Stimulated activated memory B cell treated with anti-CD40 and anti-IgM and Interleukin-4, amounts not matched to agents 10 μg/mL and 1 μg/mL and 100 μg/mL, for 72 hours (primary cell): Measurements from ENCODE around the gene CLEC17A.
"Not testable (repeated sequence)": the region's sequence is repeated elsewhere in the genome, so short reads cannot be mapped to it uniquely, and the experiment has no call there.

Experiments
- ATAC-seq: fragments of 150-1000 bp; cut with Tn5 transposase; 2 replicates; pipeline ENCODE4 v1.10.0; 2021
- H3K27ac Mint-ChIP-seq: one replicate; pipeline ENCODE4 v1.8.0; 2022; ENCODE audit warnings: mild to moderate bottlenecking, mixed read lengths
- H3K27me3 Mint-ChIP-seq: one replicate; pipeline ENCODE4 v1.8.0; 2022; ENCODE audit warnings: mixed read lengths
- H3K36me3 Mint-ChIP-seq: one replicate; pipeline ENCODE4 v1.8.0; 2022; ENCODE audit warnings: mixed read lengths
- H3K4me1 Mint-ChIP-seq: one replicate; pipeline ENCODE4 v1.8.0; 2022; ENCODE audit warnings: mixed read lengths
- H3K4me3 Mint-ChIP-seq: one replicate; pipeline ENCODE4 v1.8.0; 2022; ENCODE audit warnings: mild to moderate bottlenecking, moderate library complexity, mixed read lengths
- H3K9me3 Mint-ChIP-seq: one replicate; pipeline ENCODE4 v1.8.0; 2022; ENCODE audit warnings: mixed read lengths

The CLEC17A gene

DNA sequence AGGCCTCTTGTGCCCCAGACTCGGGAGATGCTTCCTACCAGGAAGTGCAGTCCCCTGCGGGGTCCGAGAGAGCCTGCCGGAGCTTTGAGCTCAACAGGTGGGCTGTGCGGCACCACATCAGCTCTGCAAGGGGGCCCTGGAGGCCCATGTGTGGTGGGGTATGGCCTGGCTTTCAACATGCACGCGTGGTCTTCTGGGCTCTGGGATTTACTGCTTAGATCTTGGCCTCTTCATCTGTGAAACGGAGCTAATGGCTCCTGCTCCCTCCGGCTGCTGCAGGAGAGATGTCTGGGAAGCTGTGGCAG lies 29.0 kb upstream of the CLEC17A start:
- Mint-ChIP-seq H3K36me3 (peaks cover 16% of the 10 kb centered on the region), H3K4me1 (peaks cover 59% of the 10 kb centered on the region), H3K27me3 (no peaks in the 10 kb centered on the region), H3K27ac (no peak overlapping the region), H3K9me3 (no peaks in the 10 kb centered on the region), H3K4me3 (no peak overlapping the region)
- no peak for ATAC-seq

DNA sequence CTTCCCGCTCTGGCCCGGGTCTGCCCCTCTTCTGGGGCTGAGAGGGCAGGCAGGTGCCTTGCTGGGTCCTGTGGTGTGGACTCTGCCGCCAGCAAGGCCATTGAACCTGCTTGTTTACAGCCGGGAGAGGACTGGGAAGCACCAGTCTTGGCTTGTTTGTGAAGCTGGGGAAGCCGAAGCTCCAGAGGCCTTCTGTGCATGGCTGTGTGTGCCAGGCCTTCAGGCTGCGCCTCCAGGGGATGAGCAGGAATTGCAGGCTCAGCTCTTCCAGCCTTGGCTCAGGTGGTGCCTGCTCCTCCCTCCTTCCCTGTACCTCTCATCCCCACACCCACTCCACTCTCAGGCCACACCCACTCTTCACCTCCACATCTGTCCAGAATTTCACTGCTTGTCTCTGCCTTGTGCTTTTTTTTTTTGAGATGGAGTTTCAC lies 28.5 kb upstream of the CLEC17A start:
- Mint-ChIP-seq H3K27ac (no peak overlapping the region), H3K4me3 (no peak overlapping the region)

DNA sequence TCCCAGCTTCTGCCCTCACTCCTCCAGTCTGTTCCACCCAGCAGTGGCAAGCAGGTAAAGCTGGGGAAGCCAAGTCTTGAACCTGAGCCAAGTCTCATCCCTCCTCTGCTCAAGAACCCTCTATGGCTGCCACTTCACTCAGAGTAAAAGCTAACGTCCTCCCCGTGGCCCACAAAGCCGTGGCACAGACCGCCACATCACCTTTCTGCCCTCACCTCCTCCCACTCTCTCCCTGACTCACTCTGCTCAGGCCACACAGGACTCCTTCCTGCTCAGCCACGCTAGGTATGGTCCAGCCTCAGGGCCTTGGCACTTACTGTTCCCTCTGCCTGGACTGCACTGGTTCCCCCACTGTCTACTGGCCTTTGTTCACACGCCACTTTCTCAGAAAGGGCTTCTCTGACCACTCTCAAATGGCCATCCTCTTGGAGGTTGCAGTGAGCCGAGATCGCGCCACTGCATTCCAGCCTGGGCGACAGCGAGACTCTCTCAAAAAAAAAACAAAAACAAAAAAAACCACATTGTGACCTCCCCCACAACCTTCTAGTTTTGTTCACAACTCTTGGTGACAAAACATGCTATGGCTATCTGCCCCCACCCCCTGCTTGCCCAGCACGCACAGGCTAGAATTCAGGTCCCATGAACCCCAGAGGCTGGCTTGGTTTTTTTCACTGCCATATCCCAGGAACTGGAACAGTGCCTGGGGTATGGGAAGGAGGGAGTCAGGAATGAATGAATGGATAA lies 26.8 kb upstream of the CLEC17A start:
- Mint-ChIP-seq H3K27ac (no peak overlapping the region), H3K9me3 (no peaks in the 10 kb centered on the region), H3K4me3 (no peak overlapping the region), H3K4me1 (peaks cover 52% of the 10 kb centered on the region), H3K27me3 (no peaks in the 10 kb centered on the region), H3K36me3 (peaks cover 10% of the 10 kb centered on the region)
- ATAC-seq = no peak

More for the DNA sequence above, 28.5 kb upstream of the CLEC17A start:
- no peak for ATAC-seq
- Mint-ChIP-seq H3K9me3 (no peaks in the 10 kb centered on the region), H3K4me1 (peaks cover 59% of the 10 kb centered on the region), H3K27me3 (no peaks in the 10 kb centered on the region), H3K36me3 (peaks cover 16% of the 10 kb centered on the region)

DNA sequence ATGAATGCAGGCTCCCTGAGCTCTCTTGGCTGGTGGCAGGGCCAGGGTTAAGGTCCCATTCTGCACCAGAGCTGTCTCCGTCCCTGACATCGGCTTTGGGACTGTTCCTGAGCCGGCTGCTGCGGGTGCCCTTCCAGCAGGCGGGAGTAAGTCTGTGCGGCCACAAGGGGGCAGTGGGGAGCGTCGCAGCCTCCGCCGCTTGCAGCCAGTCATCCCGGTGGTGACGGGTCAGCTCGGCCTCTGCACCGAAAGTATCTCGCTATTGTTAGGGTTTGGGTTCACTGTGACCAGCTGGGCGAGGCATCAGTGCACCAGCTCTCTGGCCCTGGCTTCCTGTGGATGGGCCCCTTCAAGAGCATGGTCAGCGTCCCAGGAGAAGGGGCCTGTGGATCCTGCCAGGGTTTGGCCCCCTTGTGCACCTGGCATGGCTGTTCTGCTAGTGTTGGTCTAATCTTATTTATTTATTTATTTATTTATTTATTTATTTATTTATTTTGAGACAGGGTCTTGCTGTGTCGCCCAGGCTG lies 26.2 kb upstream of the CLEC17A start:
- ATAC-seq = peak; percentile 89
- H3K27ac Mint-ChIP-seq = no peak overlapping the region

DNA sequence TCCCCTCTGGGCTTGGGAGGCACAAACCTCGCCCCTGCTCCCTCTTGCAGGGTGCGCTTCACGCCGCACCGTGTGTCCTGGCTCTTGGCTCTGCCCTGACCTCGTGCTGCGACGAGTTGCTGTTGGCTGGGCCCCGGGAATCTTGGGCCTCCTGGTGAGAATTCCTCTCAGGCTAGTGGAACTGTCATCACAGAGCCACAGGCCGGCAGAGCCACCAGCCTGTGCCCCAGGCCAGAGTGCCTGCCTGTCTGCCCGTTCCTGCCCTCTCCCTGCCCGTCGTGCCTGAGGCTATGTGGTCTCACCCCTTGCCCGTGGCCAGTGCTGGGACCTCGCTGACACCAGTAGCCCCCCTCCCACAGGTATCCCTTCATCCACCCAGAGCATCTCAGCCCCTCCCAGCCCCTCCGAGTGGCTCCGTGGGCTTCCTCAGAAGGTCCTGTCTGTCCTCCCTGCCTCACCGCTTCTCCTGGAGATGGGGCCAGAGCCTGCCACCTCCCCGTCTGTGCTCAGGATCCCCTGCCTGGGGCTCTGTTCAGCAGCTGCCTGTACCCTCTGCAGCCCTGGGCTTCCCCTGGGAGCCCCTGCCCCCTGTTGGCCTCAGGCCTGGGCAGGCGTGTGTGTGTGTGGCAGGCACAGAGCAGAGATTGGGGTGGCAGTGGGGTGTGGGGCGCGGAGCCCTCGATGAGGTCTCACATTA lies 24.4 kb upstream of the CLEC17A start:
- no peaks in the 10 kb centered on the region for H3K9me3 Mint-ChIP-seq
- no peak for ATAC-seq
- peaks cover 52% of the 10 kb centered on the region for H3K4me1 Mint-ChIP-seq
- H3K4me3 Mint-ChIP-seq = no peak overlapping the region
- no peak overlapping the region for H3K27ac Mint-ChIP-seq
- H3K36me3 Mint-ChIP-seq = peaks cover 10% of the 10 kb centered on the region
- no peaks in the 10 kb centered on the region for H3K27me3 Mint-ChIP-seq

More for the DNA sequence above, 26.2 kb upstream of the CLEC17A start:
- Mint-ChIP-seq H3K4me1 (peaks cover 50% of the 10 kb centered on the region), H3K27me3 (no peaks in the 10 kb centered on the region), H3K9me3 (no peaks in the 10 kb centered on the region), H3K36me3 (peaks cover 10% of the 10 kb centered on the region), H3K4me3 (peak overlapping the region; percentile 11)

DNA sequence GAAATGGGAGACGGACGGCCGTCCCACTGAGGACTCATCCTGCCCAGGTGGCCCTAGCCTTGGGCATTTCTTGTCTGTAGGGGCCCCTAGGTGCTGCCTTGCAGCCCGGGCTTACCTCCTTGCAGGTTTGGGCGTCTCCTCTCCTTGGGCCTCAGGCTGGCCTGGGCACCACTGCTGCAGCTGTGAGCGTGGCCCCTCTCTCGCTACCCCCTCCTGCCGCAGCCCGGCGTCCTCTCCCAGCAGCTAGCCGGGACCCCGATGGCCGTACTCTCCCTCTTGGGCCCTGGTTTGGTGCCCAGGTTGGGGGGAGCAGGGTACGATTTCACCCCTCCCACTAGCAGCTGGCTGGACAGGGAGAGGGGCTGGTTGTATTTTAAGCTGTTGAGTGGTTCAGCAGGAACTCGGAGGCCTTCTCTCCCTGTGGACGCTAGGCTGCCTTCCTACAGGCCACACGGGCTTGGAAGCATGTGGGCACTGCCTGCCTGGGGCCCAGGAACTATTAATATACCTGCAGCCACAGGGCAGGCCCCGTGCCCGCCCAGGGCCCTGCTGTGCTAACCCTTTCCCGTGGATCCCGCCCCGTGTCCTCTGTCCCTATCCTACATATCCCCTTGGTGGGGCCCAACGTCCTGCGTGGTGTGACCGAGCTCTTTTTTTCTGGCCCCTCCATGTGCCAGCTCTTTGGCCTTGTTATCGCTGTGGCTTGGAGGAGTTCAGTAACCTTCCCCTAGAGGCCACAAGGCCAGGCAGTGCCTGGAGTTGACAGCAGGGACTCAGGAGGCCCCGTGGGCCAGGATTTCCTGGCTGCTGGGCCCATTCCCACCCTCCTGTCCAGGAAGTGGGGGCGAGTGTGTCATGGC lies 22.7 kb upstream of the CLEC17A start:
- no peak overlapping the region for H3K4me3 Mint-ChIP-seq
- no peak overlapping the region for H3K27ac Mint-ChIP-seq
- H3K9me3 Mint-ChIP-seq = no peaks in the 10 kb centered on the region
- no peaks in the 10 kb centered on the region for H3K27me3 Mint-ChIP-seq
- H3K36me3 Mint-ChIP-seq = peaks cover 20% of the 10 kb centered on the region
- H3K4me1 Mint-ChIP-seq = peaks cover 45% of the 10 kb centered on the region
- ATAC-seq = no peak

DNA sequence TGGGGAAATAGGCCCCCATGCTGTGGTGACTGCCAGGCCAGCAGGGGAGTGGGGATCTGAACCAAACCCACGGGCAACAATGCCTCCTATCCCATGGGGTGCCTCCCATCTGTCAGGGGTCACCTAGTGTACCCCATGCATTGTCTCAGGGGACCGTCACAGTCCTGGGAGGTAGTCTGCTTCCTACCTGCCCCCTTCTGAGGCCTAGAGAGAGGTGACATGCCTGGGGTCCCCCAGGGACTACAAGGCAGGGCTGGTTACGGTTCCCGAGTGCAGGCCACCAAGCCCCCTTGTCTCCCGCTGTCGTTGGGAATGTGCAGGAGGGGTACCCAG lies 22.1 kb upstream of the CLEC17A start:
- Mint-ChIP-seq H3K4me3 (no peak overlapping the region), H3K4me1 (peaks cover 45% of the 10 kb centered on the region), H3K27ac (no peak overlapping the region), H3K27me3 (no peaks in the 10 kb centered on the region), H3K36me3 (peaks cover 25% of the 10 kb centered on the region), H3K9me3 (no peaks in the 10 kb centered on the region)
- no peak for ATAC-seq

DNA sequence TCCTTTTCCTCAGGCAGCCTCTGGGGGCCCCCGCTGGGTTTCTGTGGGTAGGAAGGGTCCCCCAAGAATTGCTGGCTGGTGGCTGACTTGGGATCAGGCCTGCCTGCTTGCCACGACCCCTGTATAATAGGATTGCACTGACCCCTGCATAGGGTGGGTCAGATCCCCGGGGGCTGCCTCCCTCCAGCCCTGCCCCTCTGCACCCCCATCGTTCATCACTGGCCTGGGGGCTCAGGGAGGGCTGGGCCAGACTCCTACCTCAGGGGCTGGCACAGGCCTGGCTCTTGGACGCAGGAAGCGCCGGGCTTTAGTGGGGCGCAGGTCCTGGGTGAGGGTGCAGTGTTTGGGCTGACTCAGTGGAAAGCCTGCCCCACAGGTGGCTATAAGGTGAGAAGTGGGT lies 21.6 kb upstream of the CLEC17A start:
- no peak for ATAC-seq
- H3K27ac Mint-ChIP-seq = no peak overlapping the region
- no peaks in the 10 kb centered on the region for H3K27me3 Mint-ChIP-seq
- H3K36me3 Mint-ChIP-seq = peaks cover 25% of the 10 kb centered on the region
- H3K4me3 Mint-ChIP-seq = no peak overlapping the region
- peaks cover 42% of the 10 kb centered on the region for H3K4me1 Mint-ChIP-seq
- H3K9me3 Mint-ChIP-seq = no peaks in the 10 kb centered on the region

DNA sequence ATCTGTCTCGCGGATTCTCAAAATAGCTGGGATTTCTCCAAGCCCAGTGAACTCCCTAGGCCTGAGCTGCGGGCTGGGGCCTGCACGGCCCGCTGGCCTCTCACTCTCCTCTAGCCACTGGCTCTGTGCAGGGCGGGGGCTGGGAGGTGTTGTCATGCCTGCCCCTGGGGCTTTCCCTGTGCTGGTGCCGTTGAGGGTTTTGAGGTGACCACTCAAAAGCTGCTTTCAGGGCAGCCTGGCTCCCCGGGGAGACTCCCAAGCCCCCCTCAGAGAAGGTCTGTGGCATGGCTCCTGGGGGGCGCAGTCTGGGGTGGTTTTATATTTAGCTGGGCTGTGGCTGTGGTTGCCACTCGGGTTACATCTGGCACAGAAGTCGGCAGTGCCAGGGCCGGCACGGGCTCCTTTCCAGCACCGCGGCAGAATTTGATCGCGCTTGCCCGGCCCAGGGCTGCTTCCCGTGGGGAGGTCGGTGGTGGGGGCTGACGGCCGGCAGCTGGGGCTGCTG lies 21.0 kb upstream of the CLEC17A start:
- H3K27me3 Mint-ChIP-seq = no peaks in the 10 kb centered on the region
- no peaks in the 10 kb centered on the region for H3K9me3 Mint-ChIP-seq
- no peak overlapping the region for H3K4me3 Mint-ChIP-seq
- no peak overlapping the region for H3K27ac Mint-ChIP-seq
- peaks cover 26% of the 10 kb centered on the region for H3K36me3 Mint-ChIP-seq
- H3K4me1 Mint-ChIP-seq = peaks cover 38% of the 10 kb centered on the region
- ATAC-seq = no peak

DNA sequence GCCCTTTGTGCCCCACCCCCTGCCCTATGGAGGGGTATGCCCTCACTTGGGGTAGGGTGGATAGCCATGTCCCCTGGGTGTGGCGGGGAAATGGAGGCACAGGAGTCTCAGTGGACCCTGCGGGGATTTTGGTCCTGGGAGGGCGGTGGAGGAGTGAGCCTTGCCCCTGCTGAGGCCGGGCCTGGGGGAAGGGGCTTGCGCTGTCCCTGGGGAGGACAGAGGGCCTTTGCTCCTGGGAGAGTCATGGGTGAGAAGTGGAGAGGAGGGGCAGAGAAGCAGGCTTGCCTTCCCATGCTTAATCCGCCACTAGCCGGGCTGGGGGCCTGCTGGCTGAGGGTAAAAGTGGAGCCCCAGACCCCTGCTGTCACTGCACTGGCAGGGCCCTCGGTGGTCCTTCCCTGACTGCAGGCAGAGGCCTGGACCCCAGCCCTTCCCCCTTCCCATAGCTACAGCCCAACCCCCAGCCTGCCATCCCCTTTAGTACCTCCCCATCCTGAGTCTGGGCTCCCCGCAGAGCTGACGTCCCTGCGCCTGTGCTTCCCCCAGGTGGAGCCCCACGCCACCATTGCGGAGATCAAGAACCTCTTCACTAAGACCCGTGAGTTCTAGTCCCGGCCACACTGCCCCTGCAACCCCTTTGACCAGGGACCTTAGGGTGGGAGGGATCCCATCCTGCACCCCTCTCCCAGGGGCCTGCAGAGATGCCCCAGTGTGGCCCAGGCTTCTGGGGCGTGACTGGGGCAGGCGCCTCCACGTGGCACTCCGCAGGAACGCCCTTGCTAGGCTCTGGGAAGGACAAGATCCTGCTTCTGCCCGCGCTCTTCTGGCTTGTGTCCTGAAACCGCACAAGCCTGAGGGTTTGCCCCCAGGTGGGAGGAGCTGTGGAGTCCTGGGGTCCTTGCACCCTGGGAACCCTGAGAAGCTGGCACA lies 20.0 kb upstream of the CLEC17A start:
- H3K4me1 Mint-ChIP-seq = peaks cover 46% of the 10 kb centered on the region
- ATAC-seq = no peak
- peak overlapping the region; percentile 35 for H3K27ac Mint-ChIP-seq
- H3K9me3 Mint-ChIP-seq = no peaks in the 10 kb centered on the region
- no peaks in the 10 kb centered on the region for H3K27me3 Mint-ChIP-seq
- peaks cover 35% of the 10 kb centered on the region for H3K36me3 Mint-ChIP-seq
- no peak overlapping the region for H3K4me3 Mint-ChIP-seq

DNA sequence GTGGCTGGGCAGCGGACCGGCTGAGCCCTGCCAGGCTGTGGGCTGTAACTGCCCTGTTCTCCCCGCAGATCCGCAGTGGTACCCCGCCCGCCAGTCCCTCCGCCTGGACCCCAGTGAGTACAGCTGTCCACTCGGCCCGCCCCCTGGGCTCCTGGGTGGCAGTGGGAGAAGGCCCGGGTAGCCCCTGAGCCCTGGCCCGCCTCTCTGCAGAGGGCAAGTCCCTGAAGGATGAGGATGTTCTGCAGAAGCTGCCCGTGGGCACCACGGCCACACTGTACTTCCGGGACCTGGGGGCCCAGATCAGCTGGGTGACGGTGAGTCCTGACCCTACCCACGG lies 19.3 kb upstream of the CLEC17A start:
- Mint-ChIP-seq H3K4me1 (peaks cover 49% of the 10 kb centered on the region), H3K27me3 (no peaks in the 10 kb centered on the region), H3K9me3 (no peaks in the 10 kb centered on the region), H3K4me3 (no peak overlapping the region), H3K27ac (no peak overlapping the region), H3K36me3 (peaks cover 40% of the 10 kb centered on the region)
- ATAC-seq = no peak

DNA sequence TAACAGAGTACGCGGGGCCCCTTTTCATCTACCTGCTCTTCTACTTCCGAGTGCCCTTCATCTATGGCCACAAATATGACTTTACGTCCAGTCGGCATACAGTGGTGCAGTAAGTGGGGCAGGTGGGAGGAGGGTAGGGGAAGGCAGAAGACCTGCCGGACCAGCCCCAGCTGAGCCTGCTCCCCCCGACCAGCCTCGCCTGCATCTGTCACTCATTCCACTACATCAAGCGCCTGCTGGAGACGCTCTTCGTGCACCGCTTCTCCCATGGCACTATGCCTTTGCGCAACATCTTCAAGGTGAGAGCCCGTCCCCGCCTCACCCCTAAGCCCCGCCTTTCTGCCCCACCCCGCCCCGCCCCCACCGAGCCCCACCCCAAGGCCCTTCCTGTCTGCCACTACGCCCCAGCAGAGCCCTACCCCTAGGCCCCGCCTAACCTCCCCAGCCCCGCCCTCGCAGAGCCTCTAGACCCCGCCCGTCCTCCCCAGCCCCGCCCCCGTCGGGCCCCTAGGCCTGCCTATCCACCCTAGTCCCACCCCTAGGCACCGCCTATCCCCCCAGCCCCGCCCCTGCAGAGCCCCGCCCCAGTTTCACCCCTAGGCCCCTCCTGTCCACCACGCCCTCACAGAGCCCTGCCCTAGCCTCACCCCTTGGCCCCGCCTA lies 18.8 kb upstream of the CLEC17A start:
- Mint-ChIP-seq H3K4me3 (no peak overlapping the region), H3K27ac (no peak overlapping the region), H3K27me3 (no peaks in the 10 kb centered on the region), H3K36me3 (peaks cover 46% of the 10 kb centered on the region), H3K4me1 (peaks cover 52% of the 10 kb centered on the region), H3K9me3 (no peaks in the 10 kb centered on the region)
- ATAC-seq = peak; percentile 56

DNA sequence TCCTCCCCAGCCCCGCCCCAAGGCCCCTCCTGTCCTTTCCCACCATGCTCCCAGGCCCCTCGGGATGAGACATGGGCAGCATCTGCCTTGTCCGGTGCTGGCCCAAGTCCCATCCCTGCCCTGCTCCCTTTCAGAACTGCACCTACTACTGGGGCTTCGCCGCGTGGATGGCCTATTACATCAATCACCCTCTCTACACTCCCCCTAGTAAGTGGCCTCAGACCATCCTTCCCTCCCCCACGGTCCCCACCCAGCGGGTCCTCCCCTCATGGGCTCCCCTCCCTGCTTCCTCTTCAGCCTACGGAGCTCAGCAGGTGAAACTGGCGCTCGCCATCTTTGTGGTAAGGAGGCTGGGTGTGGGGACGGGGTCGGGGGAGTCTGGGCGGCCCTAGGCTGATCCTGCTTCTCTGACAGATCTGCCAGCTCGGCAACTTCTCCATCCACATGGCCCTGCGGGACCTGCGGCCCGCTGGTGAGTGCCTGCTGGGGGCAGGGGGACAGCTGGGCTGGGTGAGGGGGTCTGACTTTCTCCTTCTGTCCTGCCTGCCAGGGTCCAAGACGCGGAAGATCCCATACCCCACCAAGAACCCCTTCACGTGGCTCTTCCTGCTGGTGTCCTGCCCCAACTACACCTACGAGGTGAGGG lies 18.1 kb upstream of the CLEC17A start:
- Mint-ChIP-seq H3K4me1 (peaks cover 58% of the 10 kb centered on the region), H3K36me3 (peaks cover 46% of the 10 kb centered on the region)
- ATAC-seq = peak; percentile 7
- H3K4me3 Mint-ChIP-seq, H3K27ac Mint-ChIP-seq, H3K9me3 Mint-ChIP-seq, H3K27me3 Mint-ChIP-seq: not testable (repeated sequence)

DNA sequence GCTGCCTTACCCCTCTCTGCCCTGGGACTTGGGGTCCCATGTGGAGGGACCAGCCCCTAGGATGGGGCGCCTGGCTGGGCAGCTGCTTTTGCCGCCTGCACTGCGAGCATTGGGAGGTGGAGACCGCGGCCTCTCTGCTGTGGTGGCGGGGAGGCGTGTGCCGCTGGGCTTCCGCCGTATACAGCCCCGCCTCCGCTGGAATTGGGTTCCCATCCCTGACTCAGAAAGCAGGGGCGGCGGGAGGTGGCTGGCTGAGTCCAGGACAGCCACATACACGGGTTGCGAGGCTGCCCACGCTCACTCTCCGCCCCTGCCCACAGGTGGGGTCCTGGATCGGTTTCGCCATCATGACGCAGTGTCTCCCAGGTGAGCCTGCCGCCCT lies 17.6 kb upstream of the CLEC17A start:
- peaks cover 46% of the 10 kb centered on the region for H3K36me3 Mint-ChIP-seq
- peaks cover 60% of the 10 kb centered on the region for H3K4me1 Mint-ChIP-seq
- H3K4me3 Mint-ChIP-seq = no peak overlapping the region
- H3K9me3 Mint-ChIP-seq = no peaks in the 10 kb centered on the region
- no peaks in the 10 kb centered on the region for H3K27me3 Mint-ChIP-seq
- no peak for ATAC-seq
- H3K27ac Mint-ChIP-seq = no peak overlapping the region
